Measurements from ENCODE around the gene COL9A1.
"Not testable (repeated sequence)": the region's sequence is repeated elsewhere in the genome, so short reads cannot be mapped to it uniquely, and the experiment has no call there.

COL9A1 gene

DNA sequence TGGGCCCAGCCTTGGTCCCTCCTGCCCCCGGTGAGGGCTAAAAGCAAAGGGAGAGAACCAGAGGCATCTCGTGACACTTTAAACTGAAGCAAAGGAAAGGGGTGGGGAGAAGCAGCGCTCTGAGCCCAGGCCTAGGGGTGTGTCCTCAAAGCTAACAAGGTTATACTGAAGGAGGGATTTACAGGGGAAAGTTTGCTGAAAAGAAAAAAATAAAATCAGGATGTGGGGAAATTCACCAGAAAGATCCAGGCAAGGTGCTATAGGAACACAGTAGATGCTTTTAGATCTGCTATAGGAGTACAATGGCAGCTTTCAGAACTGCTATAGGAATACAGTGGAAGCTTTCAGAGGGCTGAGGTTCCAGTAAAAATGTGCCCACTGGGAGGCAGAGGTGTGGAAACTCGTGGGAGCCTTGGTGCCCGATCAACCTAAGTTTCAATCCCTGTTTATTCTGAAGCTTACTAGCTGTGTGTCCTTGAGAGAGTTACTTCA, at the start of gene COL9A1:
COL9A1 (minus strand) TSS at position 51 of the 492 bp plus-strand sequence. CDS start 160 bp downstream, outside the sequence.
- DNase-seq: no peak

DNA sequence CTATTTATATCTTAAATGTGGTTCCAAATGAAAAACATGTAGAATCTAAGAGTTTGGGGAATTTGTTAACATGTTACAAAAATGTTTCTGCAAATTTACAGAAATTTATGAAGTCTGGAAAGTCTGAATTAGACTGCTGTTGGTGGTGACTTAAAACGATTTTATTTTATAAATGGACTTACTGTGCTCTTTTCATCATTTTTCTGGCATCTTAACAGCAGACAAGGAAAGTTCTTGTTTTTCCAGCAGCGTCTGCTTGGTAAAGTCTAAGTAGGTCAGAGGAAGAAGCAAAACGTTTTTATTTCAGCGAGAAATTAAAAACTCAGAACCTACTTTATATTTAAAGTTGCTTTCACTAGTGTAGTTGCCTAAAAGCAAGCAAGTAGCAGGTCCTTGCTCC, 48.6 kb upstream of the COL9A1 start:
- DNase-seq: no peak

- no peak for DNase-seq
These were observed 42.7 kb upstream of the COL9A1 start for GRCh38 chr6:70345619-70346018.

- DNase-seq: no peak
These were observed 40.4 kb upstream of the COL9A1 start for GRCh38 chr6:70343313-70343712.

DNA sequence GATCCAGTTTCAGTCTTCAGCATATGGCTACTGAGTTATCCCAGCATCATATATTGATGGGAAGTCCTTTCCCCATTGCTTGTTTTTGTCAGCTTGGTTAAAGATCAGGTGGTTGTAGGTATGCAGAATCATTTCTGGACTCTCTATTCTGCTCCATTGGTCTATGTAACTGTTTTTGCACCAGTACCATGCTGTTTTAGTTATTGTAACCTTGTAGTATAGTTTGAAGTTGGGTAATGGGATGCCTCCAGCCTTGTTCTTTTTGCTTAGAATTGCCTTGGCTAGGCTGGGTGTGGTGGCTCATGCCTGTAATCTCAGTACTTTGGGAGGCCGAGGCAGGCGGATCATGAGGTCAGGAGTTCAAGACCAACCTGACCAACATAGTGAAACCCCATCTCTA, 36.9 kb upstream of the COL9A1 start:
- DNase-seq: not testable (repeated sequence)

DNA sequence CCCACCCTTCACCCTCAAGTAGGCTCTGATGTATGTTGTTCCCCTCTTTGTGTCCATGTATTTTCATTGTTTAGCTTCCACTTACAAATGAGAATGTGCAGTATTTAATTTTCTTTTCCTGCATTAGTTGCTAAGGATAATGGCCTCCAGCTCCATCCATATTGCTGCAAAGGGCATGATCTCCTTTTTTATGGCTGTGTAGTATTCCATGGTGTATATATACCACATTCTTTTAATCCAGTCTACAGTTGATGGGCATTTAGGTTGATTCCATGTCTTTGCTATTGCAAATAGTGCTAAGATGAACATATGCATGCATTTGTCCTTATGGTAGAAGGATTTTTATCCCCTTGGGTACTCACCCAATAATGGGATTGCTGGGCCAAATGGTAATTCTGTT, 35.9 kb upstream of the COL9A1 start:
- DNase-seq: no peak

DNA sequence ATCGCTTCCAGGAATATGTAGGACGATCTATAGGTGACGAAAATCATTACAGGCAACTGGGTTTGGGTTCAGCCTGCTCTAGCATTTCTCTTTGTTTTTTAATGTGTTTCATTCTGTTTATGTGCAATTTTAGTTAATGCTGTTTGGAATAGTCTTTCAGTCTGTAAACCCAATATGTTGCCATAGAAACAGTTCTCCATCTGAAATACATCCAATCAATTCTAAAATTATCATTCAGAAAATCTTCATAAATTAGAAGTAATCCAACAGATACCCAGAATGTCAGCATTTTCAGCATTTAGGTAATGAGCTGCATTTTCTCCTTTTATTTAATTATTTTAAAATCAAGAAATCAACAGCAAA, 34.8 kb upstream of the COL9A1 start:
- no peak for DNase-seq

- no peak for DNase-seq
These were observed 34.3 kb upstream of the COL9A1 start for GRCh38 chr6:70336996-70337742.

DNA sequence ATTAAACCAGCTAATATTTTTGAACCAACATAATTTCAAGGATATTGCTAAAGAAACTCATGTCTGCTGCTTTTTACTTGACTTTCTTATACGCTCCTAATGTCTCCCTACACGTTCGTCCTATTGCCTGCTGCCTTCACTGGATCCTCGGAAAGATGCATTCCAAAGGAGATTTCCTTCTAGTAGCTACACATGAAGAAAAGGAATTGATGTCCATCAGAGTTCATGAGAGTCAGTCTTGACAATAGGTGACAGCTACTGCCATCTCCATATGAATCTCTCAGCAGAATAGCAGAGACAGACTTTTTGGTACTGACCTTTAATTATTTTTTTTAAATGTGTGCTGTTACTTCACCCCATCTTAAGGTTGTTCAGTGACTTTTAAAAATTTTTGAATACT, 24.2 kb upstream of the COL9A1 start:
- DNase-seq: no peak

DNA sequence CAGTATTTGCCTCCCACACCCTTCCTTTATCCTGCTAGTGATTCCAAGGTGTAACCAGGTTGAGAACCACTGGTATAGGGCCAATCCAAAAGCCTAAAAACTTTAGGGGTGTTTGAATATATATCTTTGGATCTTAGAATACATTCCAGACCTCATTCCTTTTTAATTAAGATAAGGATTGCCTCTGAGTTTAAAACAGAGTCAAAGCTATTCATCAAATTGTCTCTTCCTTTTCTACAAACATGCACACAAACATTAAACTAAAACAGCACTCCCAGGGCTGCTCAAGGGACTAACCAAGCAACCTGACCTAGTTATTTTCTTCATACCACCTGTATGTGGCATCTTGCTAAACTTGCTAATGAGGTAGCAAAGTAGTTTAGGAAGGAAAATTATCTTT, 22.1 kb upstream of the COL9A1 start:
- DNase-seq: no peak

GRCh38 chr6:70317799-70318198, 14.9 kb upstream of the COL9A1 start:
- not testable (repeated sequence) for DNase-seq

DNA sequence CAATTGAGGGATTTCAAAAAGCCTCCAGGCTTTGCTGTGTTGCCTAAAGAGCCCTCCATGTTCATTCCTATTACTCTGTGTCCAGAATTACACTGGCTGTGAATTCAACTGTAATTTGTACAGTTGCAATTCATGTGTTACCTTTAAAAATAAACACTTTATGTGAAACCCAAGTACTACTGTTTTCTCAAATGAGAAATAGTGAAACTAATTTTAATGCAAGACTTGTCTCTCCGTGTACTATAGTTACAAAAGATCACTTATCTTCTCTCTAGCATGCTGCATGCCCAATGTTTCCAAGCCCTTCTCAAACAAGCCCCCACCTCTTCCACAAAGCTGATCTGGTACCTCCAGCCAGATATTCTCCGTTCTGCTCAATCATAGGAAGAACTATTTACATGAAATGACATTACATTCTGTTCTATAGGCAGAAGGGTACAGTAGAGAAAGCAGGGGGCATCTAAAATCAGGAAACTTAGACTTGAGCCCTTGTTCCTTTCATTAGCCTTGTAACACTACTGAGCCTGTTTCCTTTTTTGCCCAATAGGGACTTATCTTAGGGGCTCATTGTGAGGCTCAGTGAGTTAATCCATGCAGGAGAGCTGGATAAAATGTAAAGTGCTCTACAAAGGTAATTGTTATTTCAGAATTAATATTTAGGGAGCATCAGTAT, 12.3 kb upstream of the COL9A1 start:
- no peak for DNase-seq

DNA sequence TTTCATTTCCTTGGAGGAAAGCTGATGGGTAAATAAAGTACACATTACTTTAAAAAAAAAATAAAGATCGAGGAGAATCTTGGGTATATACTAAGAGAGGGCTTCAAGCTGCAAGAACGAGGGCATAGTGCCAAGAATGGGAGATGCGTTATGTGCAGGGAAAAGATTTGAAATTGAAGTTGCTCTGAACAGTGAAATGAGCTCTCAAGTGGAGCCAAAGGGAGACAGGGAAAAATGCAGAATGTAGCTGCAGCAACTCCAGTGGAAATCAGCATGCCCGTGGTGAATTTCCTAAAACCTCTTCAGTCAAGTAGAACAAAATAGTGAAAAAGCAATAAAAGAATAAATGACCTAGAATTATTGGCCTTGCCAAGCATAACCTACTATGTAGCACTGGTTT, 11.4 kb upstream of the COL9A1 start:
- DNase-seq: no peak

DNA sequence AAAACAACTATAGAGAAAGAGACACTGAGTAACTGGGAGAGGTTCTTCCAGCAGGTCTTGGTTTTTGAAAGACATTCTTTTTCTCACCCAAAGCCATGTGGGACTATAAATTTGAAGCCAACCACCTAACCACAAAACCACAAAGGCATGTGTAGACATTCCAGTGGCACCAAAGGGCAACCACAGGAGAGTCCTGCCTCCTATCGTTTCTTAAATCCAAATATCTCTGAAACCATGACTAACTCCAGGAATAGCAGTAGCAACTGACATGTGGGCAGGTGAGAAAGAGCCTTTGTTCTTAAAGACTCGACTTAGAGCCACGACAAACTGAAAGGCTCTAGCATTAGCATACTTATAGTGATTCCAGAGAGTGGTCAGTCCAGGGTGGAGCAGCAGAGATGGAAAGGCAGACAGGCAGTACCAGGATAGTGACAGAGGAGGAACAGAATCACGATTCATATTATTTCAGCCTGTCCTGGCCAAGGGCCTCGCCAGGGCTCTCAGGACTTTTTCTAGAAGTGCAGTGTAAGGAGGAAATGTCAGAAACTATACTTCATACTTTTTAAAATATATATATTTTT, 9.4 kb upstream of the COL9A1 start:
- no peak for DNase-seq

- peak; percentile 43 for DNase-seq
These were observed 7.3 kb upstream of the COL9A1 start for GRCh38 chr6:70310063-70310694.

- no peak for DNase-seq
These were observed 6.4 kb upstream of the COL9A1 start for GRCh38 chr6:70309243-70309642.

DNA sequence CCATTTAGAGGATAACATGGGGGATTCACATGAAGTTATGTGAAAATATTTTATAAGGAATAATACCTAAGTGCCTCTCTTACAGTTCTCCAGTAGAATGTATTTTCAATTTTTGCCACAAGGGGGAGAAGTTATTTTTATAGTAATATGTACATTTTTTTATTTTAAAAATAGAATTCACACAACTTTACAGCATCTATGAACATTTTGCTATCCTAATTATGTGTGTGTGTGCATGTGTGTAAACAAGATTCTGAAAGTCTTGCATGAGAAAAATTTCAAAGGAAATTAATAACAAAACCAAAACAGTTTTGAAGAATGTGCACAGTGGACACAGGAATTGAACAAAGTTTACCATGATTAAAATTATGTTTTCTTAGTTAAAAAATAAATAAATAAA, 5.3 kb upstream of the COL9A1 start:
- DNase-seq: not testable (repeated sequence)

- no peak for DNase-seq
These were observed 4.1 kb upstream of the COL9A1 start for GRCh38 chr6:70307008-70307407.

DNA sequence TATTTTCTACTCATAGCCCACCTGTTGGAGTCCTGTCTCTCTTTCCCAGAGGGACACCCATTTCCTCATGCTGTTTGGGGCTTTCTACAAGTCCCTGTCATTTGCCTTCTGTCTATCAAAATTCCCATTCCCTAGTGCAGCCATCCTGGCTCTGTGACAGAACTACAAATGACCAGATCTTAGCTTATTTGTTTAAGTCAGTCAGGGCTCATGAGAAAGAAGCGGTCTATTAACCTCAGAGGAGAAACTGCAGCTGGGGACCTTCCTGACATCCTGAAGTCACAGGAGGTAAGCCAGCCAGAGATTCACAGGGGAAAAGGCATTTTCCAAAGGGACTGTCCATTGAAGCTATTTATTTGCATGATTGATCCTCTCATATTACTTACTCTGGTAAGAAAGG, 1.7 kb upstream of the COL9A1 start:
- DNase-seq: no peak

DNA sequence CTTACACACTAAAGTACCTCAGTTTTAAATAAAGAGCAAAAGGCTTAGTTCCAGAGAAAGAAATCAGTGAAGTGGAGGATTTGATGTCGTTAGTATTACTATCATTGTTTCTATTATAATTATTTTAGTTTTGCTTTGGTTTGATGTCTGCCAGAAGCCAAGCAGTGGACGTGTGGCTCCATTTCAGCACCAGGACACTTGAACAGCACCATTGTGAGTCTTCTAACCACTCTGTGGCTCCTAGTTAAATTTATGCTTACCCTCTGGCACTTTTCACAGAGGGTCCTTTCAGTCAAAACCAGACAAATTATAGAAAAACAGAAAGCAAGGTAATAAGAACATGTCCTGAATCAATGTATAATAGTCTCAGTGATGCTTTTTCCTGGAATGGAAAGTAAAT, 3.4 kb downstream of the COL9A1 start:
- DNase-seq: no peak

GRCh38 chr6:70298068-70298467, 4.8 kb downstream of the COL9A1 start:
- DNase-seq: no peak

GRCh38 chr6:70292193-70292592, 10.7 kb downstream of the COL9A1 start:
- no peak for DNase-seq

DNA sequence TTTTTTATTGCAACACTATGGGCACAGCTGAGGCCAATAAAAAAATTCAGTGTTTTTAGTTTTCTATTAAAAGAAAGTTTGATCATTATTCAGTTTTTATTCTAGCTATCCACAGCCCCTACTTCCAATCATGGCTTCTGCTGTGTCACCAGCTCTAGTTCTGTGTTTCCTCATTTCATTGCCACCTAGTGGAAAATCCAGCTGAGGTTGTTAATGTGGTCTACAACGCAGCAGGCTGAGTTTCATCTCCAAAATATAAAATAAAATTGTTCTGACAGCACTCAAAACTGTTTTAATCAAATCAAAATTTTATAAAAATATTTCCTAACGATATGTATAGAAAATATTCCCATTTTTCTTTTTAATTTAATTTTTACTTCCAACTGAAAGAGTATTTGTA, 13.6 kb downstream of the COL9A1 start:
- no peak for DNase-seq

- no peak for DNase-seq
These were observed 16.0 kb downstream of the COL9A1 start for GRCh38 chr6:70286905-70287304.

Measured in NCI-H748 treated with DMSO at 0.1 percent for 48 hours (cell line).